H1 (cell line): ENCODE measurements around the gene WDR90. TPM values are rescaled to one million over a fixed set of nuclear protein-coding genes. Genes with fewer than 3 reads are reported as not detected.

ENCODE experiments used
- ASH2L ChIP-seq: fragments of 200-600, 300-600 bp; sonication (generic); IDR thresholded peaks from one replicate; pipeline ENCODE4 v1.7.1; 2017; ENCODE audit warnings: low read length
- ATF2 ChIP-seq: IDR thresholded peaks from 2 replicates; pipeline ENCODE4 v1.6.1; 2012; ENCODE audit warnings: low read length, inconsistent platforms
- BCL11A ChIP-seq, 2 experiments: IDR thresholded peaks; one replicate each; pipeline ENCODE4 v1.6.1; 2011; ENCODE audit warnings: low read depth in 2 of 2, low read length in 2 of 2, mild to moderate bottlenecking in 2 of 2
- CTBP2 ChIP-seq: IDR thresholded peaks from 2 replicates; pipeline ENCODE4 v1.7.0; 2011; ENCODE audit warnings: borderline replicate concordance, mild to moderate bottlenecking, moderate library complexity, mixed read lengths, low read length; ENCODE audit not compliant: insufficient read depth, insufficient read length
- EGR1 ChIP-seq: IDR thresholded peaks from 2 replicates; pipeline ENCODE4 v1.6.1; 2011; ENCODE audit warnings: low read depth, low read length, borderline replicate concordance
- EP300 ChIP-seq, 2 experiments: IDR thresholded peaks; 1 replicate in 1 of 2; 2 replicates in 1 of 2; pipeline ENCODE4 v1.6.1; 2011 to 2012; ENCODE audit warnings: low read depth in 2 of 2, low read length in 2 of 2, mild to moderate bottlenecking in 2 of 2, borderline replicate concordance in 1 of 2, inconsistent platforms in 1 of 2, moderate library complexity in 1 of 2
- FOSL1 ChIP-seq: IDR thresholded peaks from 2 replicates; pipeline ENCODE4 v1.6.1; 2011; ENCODE audit warnings: mild to moderate bottlenecking, low read depth, low read length, moderate library complexity; ENCODE audit not compliant: insufficient read depth
- GTF2F1 ChIP-seq: IDR thresholded peaks from 2 replicates; pipeline ENCODE4 v1.6.1; 2012; ENCODE audit warnings: low read depth, low read length, improper control_type of control experiment, borderline replicate concordance
- HDAC2 ChIP-seq, 2 experiments: fragments of 300-600 bp in 1 of 2; sonication (generic) in 1 of 2; IDR thresholded peaks; 2 replicates each; pipeline ENCODE4 v1.6.1; 2011 to 2012; ENCODE audit warnings: low read depth in 2 of 2, low read length in 2 of 2, mild to moderate bottlenecking in 2 of 2, moderate library complexity in 2 of 2, borderline replicate concordance in 1 of 2, inconsistent platforms in 1 of 2
- HDAC6 ChIP-seq: IDR thresholded peaks from one replicate; pipeline ENCODE4 v1.7.1; 2012; ENCODE audit warnings: low read depth, mild to moderate bottlenecking, inconsistent platforms, low read length, moderate library complexity
- KDM1A ChIP-seq: fragments of 200-600, 300-600 bp; sonication (generic); IDR thresholded peaks from 2 replicates; pipeline ENCODE4 v1.7.1; 2016; ENCODE audit warnings: mild to moderate bottlenecking, low read length, borderline replicate concordance
- PHF8 ChIP-seq: fragments of 200-600 bp; sonication (generic); conservative IDR thresholded peaks from 2 replicates; pipeline ENCODE4 v1.7.1; 2012; ENCODE audit warnings: low read depth, mild to moderate bottlenecking, inconsistent platforms, low read length, moderate library complexity
- POU5F1 ChIP-seq: IDR thresholded peaks from 2 replicates; pipeline ENCODE4 v1.6.1; 2011; ENCODE audit warnings: low read depth, mild to moderate bottlenecking, low read length, moderate library complexity
- RAD21 ChIP-seq, 2 experiments: IDR thresholded peaks in 1 of 2; conservative IDR thresholded peaks in 1 of 2; 2 replicates each; pipeline ENCODE4 v1.6.1; 2011; ENCODE audit warnings: low read depth in 2 of 2, low read length in 2 of 2, improper control_type of control experiment in 1 of 2, inconsistent platforms in 1 of 2, mild to moderate bottlenecking in 1 of 2, moderate library complexity in 1 of 2
- RNF2 ChIP-seq: fragments of 200-900, 300-1000 bp; sonication (generic); IDR thresholded peaks from 2 replicates; pipeline ENCODE4 v1.7.1; 2016; ENCODE audit warnings: borderline replicate concordance, low read depth, mild to moderate bottlenecking, antibody characterized with exemption, low read length; ENCODE audit not compliant: poor library complexity, severe bottlenecking; ENCODE audit errors: missing control alignments
- SP2 ChIP-seq: IDR thresholded peaks from 2 replicates; pipeline ENCODE4 v1.6.1; 2012; ENCODE audit warnings: mild to moderate bottlenecking, low read length, inconsistent platforms
- SP4 ChIP-seq: IDR thresholded peaks from 2 replicates; pipeline ENCODE4 v1.6.1; 2012; ENCODE audit warnings: low read length, inconsistent platforms
- TBP ChIP-seq: IDR thresholded peaks from 2 replicates; pipeline ENCODE4 v1.6.1; 2011; ENCODE audit warnings: low read depth, low read length, improper control_type of control experiment
- TCF12 ChIP-seq: IDR thresholded peaks from 2 replicates; pipeline ENCODE4 v1.6.1; 2011; ENCODE audit warnings: low read depth, mild to moderate bottlenecking, low read length
- polyA plus RNA-seq, 7 experiments: library from polyadenylated mRNA; depleted of rRNA in 3 of 7; stranded (reverse) in 5 of 7; unstranded in 2 of 7; fragments of >200 nt in 5 of 7; fragments of 200-250 nt in 2 of 7; gene quantifications; 1 replicate in 5 of 7; 2 replicates in 1 of 7; 4 replicates in 1 of 7; pipeline versions ENCODE4 v1.2.1 to v1.2.3, GENCODE V29; 2011 to 2013; ENCODE audit warnings: missing spikeins in 2 of 7, mixed read lengths in 2 of 7
- total RNA-seq: library from RNA; stranded (reverse); fragmentation: NEBNext Ultra II Directional; extraction: Animal tissue kit (Norgen Biotek cat#: 25700); gene quantifications from 2 replicates; pipeline ENCODE4 v1.2.1, GENCODE V29; 2021
- TF ChIP-seq, protein P1 (sequence below): IDR thresholded peaks from 2 replicates; pipeline ENCODE4 v1.6.1; 2011; ENCODE audit warnings: low read depth, mild to moderate bottlenecking, low read length; ENCODE audit not compliant: insufficient read depth

WDR90 gene
- total and polyA plus RNA-seq, 2 of the 8 experiments (the other 6 are each of a cell fraction or from before 2014, with no cell fraction given), result 24.0 to 47.2 TPM

- peak; percentile 34 to 65; a peak in 3 of 4 replicates for TF ChIP-seq RAD21 (IDR thresholded peaks at IDR 0.05 in 1 of 2, conservative IDR thresholded peaks at IDR 0.05 in 1 of 2; ENCODE audit: low read depth in 2 of 2, low read length in 2 of 2)
- no peak for TF ChIP-seq HDAC6
- peak; percentile 51 for TF ChIP-seq ASH2L
- no peak for TF ChIP-seq BCL11A (IDR thresholded peaks at IDR 0.05; ENCODE audit: low read depth in 2 of 2, low read length in 2 of 2)
- TF ChIP-seq TCF12, result 0 out of 2 replicates have a peak, but pooled peaks have one; percentile 26
- TF ChIP-seq, protein P1, sequence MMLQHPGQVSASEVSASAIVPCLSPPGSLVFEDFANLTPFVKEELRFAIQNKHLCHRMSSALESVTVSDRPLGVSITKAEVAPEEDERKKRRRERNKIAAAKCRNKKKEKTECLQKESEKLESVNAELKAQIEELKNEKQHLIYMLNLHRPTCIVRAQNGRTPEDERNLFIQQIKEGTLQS, result no peak
- TF ChIP-seq POU5F1, result 0 out of 2 replicates have a peak, but pooled peaks have one; percentile 4
- TF ChIP-seq KDM1A, result no peak
- no peak for TF ChIP-seq RNF2
- TF ChIP-seq CTBP2, result no peak
- TF ChIP-seq HDAC2 (IDR thresholded peaks at IDR 0.05; ENCODE audit: borderline replicate concordance in 1 of 2, low read depth in 2 of 2, low read length in 2 of 2), result no peak
- peak in 1 of 2 experiments; percentile 82; a peak in 1 of 3 replicates for TF ChIP-seq EP300 (IDR thresholded peaks at IDR 0.05; ENCODE audit: borderline replicate concordance in 1 of 2, low read depth in 2 of 2, low read length in 2 of 2)
- TF ChIP-seq FOSL1, result peak; percentile 39; the same call in 1 of the 2 replicates
- peak; percentile 59; the same call in 1 of the 2 replicates for TF ChIP-seq TBP
- 0 out of 2 replicates have a peak, but pooled peaks have one; percentile 30 for TF ChIP-seq ATF2
- peak; percentile 92 for TF ChIP-seq SP2
- TF ChIP-seq GTF2F1, result no peak
- TF ChIP-seq PHF8, result peak; percentile 77
- TF ChIP-seq SP4, result 0 out of 2 replicates have a peak, but pooled peaks have one; percentile 64
- peak; percentile 95 for TF ChIP-seq EGR1
Observed at GRCh38 chr16:667780-668518, 18.8 kb downstream of the WDR90 start, which contains the start of gene RHOT2 (continued).
